ENCODE data around the gene TRMT1L.
A peak's percentile ranks its signal among the peaks of the same experiment; 100 is the strongest.
"Not testable (repeated sequence)": the region's sequence is repeated elsewhere in the genome, so short reads cannot be mapped to it uniquely, and the experiment has no call there.

TRMT1L gene

GRCh38 chr1:185156854-185157598, at the start of gene TRMT1L, which contains the start of gene SWT1:
TRMT1L (minus strand) TSS chr1:185156953; CDS start chr1:185156712, 241 bp downstream.
SWT1 (plus strand) TSS chr1:185157167; CDS start chr1:185160842, 3,675 bp downstream.
- peak; percentile 96 for DNase-seq (ENCODE audit: low spot score)

DNA sequence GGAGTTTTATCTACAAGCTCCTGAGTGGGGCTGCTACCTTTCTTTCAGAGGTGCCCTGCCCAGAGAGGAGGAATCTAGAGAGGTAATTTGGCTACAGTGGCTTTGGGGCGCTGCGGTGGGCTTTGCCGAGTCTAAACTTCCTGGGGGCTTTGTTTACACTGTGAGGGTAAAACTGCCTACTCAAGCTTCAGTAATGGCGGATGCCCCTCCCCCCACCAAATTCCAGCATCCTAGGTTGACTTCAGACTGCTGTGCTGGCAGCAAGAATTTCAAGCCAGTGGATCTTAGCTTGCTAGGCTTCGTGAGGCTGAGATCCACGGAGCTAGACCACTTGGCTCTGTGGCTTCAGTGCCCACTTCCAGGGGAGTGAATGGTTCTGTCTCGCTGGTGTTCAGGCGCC, 44.1 kb upstream of the TRMT1L start:
- DNase-seq (ENCODE audit: low spot score), result no peak

DNA sequence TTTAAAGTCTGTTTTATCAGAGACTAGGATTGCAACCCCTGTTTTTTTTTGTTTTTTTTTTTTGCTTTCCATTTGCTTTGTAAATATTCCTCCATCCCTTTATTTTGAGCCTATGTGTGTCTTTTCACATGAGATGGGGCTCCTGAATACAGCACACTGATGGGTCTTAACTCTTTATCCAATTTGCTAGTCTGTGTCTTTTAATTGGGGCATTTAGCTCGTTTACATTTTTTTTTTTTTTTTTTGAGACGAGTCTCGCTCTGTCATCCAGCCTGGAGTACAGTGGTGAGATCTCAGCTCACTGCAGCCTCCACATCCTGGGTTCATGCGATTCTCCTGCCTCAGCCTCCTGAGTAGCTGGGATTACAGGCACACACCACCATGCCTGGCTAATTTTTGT, 42.0 kb upstream of the TRMT1L start:
- DNase-seq (ENCODE audit: low spot score), result not testable (repeated sequence)

- no peak for DNase-seq (ENCODE audit: low spot score)
Observed at GRCh38 chr1:185193756-185194155, 37.0 kb upstream of the TRMT1L start.

GRCh38 chr1:185170291-185170848, 13.6 kb upstream of the TRMT1L start:
- DNase-seq (ENCODE audit: low spot score), result peak; percentile 65

DNA sequence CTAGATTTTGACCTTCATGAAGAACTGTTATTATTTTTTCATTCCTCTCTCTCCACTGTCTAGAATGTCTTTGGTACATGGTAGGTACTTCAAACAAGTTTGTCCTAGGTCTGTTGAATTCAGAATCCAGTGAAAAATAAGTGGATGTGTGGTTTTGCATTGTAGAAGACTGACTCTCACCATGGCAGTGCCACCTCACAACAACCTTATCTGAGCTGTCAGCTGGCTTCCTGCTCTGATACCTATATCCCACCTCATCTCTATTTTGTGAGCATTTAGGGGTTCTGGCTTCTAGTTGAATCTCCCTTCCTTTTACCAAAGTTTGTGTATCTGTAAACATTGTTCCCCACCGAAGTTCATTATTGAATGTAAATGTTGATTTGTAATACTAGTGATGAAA, 9.4 kb upstream of the TRMT1L start:
- DNase-seq (ENCODE audit: low spot score), result no peak

DNA sequence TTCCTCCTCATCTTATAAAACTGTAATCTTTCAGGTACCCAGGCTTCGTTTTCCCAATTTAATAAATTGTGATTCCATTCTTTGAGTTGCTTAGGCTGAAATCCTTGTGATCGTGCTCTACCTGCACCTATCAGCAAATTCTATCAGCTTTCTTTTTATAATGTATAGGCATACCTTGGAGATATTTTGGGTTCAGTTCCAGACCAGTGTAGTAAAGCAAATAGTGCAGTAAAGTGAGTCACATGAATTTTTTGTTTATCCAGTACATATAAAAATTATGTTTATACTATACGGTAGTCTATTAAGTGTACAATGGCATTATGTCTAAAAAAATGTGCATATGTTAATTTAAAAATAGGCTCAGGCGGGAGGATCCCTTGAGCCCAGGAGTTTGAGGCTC, 5.7 kb upstream of the TRMT1L start:
- no peak for DNase-seq (ENCODE audit: low spot score)

DNA sequence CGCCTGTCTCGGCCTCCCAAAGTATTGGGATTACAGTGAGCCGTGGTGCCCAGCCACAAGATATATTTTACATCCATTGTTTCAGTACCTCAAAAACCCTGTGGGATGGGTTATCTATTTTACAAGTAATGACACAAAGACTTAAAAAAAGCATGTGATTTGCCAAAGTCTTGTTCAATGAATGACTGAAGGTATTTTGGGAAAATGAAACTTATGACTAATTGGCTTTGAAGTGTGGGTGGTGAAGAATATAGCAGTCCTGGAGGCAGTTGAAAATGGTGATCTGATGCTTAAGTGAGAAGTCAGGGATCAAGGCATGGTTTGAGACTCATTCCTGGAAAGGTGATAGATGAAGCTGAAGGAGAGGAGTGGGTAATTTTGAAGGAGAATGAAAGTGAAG, 3.2 kb upstream of the TRMT1L start:
- DNase-seq (ENCODE audit: low spot score), result no peak

- no peak for DNase-seq (ENCODE audit: low spot score)
Observed at GRCh38 chr1:185158800-185159199, 2.0 kb upstream of the TRMT1L start.

GRCh38 chr1:185157599-185158412, 1.1 kb upstream of the TRMT1L start:
- peak; percentile 2 for DNase-seq (ENCODE audit: low spot score)

DNA sequence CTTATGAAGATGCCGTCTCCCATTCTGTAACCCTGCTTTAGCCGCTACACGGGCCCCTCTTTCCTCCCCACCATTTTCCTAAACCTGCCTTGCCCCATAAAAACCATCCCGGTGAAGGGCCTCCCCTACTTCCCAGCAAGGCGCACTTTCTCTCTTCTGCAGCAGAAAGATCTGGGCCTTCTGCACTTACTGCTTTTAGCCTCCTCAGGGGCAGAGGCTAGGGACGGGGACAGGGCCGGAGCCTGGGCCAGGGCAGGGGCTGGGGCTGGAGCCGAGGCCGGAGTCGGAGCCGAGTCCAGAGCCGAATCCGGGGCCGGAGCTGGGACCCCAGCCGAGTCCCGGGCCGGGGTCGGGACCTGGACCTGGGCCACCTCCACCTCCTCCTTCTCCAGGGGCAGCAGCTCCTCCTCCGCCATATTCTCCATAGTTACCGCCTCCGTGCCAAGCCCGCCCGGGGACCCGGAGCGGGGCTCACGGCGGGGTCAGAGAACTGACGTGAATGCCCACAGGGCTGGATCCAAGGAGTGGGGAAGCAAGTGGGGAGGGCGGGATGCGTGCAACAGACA, 382 bp downstream of the TRMT1L start:
- peak; percentile 6 for DNase-seq (ENCODE audit: low spot score)

- DNase-seq (ENCODE audit: low spot score), result peak; percentile 27
Observed at GRCh38 chr1:185155600-185156287, 1.0 kb downstream of the TRMT1L start.

- DNase-seq (ENCODE audit: low spot score), result no peak
Observed at GRCh38 chr1:185154912-185155513, 1.7 kb downstream of the TRMT1L start.

- peak; percentile 27 for DNase-seq (ENCODE audit: low spot score)
Observed at GRCh38 chr1:185152187-185152767, 4.5 kb downstream of the TRMT1L start.

DNA sequence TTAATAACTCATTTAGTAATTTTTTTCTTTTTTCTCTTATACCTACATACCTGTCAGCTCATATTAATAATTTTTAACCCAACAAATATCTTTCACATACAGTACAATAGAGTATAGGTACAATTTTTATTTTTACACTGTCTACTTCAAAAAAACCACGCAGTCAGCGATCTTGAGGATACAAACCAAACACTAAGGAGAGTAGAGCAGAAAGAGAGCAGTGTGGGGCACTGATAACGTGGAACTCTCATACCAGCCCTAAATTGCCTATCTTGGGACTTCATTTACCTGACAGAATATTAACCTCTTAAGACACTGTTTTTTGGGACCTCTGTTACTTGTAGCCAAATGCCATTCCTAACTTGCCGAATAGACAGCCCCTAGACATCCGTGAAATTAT, 5.5 kb downstream of the TRMT1L start:
- no peak for DNase-seq (ENCODE audit: low spot score)

DNA sequence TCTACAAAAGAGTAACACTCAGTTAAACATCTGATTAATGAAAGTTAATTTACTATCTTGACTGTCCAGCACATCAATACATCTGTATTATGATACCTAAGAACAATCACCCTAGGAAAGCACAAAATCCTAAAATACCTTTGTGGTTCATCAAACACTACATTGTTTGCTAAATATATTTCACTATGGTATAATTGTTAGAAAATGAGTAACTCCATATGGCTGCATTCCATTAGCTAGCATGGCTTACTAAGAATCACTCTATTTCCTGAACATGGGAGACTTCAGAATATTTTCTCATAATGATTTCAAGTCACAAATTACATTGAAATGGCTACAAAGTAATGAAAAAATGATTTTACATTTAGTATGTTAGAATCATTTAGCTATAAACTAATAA, 12.5 kb downstream of the TRMT1L start:
- peak; percentile 46 for DNase-seq (ENCODE audit: low spot score)

GRCh38 chr1:185139246-185139645, 17.5 kb downstream of the TRMT1L start:
- no peak for DNase-seq (ENCODE audit: low spot score)

DNA sequence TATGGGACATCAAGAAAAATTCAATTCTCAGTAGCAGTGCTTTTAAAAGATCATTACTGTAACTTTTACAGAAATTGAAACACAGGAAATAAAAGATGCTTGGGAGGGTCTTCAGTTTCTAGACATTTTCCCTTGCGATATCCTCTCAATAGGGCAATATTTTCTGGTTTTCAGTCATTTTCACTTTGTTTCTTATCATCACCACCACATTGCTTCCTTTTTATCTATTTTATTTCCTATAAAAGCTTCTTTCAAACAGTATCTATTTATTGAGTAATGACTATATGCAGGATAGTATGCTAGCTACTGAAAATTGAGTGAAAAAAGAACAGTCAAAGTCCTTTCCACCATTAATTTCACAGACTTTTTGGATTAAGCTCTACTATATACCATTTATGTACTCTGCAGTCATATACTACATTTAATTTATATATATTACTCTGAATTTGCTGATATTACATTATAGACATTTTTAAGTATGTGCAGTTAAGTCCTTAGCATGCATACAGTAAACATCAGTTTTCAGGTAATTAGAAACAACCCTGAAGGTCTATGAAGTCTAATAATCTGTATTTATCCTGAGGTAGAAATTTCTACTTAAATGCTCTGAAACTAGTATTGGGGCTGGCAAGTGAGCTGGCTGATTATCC, 18.7 kb downstream of the TRMT1L start:
- DNase-seq (ENCODE audit: low spot score), result no peak

- no peak for DNase-seq (ENCODE audit: low spot score)
Observed at GRCh38 chr1:185132534-185132933, 24.2 kb downstream of the TRMT1L start.

GRCh38 chr1:185129708-185130107, 27.0 kb downstream of the TRMT1L start:
- DNase-seq (ENCODE audit: low spot score), result no peak

DNA sequence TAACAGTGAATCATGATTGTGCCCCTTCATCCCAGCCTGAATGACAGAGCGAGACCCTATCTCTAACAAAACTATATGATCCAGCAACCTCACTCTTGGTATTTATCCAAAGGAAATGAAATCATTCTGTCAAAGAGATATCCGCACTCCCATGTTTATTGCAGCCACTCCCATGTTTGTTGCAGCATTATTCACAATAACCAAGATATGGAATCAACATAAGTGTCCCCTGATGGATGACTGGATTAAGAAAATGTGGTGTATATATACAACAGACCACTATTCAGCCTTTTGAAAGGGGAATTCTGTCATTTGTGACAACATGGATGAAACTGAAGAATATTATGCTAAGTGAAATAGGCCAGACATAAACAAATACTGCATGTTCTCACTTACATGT, 44.4 kb downstream of the TRMT1L start:
- no peak for DNase-seq (ENCODE audit: low spot score)

Data from AG08395 (cell line).